GM19043 (cell line): ENCODE results near the gene KRI1.
A peak's percentile ranks its signal among the peaks of the same experiment; 100 is the strongest.

Experiments used
- ATAC-seq: cut with Tn5 transposase; IDR thresholded peaks from one replicate; pipeline ENCODE4 v1.9.1; 2021; ENCODE audit warnings: low read depth; ENCODE audit not compliant: unreplicated experiment

The KRI1 gene

GRCh38 chr19:10565567-10566407, at the start of gene KRI1:
Gene KRI1, minus strand, starts transcription at chr19:10566010. Its CDS starts 11 bp downstream, at chr19:10565999.
- ATAC-seq, result peak; percentile 22

DNA sequence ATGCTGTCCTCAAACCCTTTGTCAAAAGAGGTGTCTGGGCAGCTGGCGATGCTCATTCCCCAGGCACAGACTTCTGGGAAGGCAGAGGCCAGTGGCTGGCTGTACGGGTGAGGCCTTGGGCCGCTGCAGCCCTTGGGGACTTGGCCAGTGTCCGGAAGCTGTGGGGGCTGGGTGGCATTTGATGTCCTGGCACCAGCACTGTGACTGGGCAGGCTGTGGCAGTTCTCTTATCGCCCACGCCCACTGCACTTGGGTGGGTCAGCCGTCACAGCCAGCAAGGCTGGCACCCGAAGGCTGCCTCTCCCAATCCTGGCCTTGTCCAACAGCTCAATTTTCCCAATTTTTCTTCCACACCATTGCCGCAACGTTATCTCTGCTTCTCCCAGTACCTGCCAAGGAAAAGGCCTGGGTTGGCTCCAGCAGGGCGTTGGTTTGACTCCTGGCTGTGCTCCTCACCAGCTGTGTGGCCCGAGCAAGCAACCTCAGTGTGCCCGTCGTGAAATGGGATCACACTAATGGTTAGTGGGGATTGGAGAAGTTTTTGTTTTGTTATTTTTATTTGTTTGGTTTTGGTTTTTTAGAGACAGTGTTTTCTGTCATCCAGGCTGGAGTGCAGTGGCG, 46.8 kb upstream of the KRI1 start:
- no peak for ATAC-seq

DNA sequence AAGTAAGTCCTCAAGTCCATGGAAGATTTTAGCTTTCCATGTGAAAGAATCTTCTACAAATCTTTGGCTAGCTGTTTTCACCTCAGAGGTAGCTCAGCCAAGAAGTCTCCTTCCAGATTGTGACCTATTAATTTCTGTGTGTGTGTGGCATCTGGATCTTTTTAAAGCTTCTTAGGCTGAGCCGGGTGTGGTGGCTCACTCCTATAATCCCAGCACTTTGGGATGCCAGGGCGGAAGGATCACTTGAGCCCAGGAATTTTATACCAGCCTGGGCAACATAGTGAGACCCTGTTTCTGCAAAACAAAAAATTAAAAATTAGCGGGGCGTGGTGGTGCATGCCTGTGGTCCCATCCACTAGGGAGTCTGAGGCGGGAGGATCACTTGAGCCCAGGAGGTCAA, 46.1 kb upstream of the KRI1 start:
- no peak for ATAC-seq

DNA sequence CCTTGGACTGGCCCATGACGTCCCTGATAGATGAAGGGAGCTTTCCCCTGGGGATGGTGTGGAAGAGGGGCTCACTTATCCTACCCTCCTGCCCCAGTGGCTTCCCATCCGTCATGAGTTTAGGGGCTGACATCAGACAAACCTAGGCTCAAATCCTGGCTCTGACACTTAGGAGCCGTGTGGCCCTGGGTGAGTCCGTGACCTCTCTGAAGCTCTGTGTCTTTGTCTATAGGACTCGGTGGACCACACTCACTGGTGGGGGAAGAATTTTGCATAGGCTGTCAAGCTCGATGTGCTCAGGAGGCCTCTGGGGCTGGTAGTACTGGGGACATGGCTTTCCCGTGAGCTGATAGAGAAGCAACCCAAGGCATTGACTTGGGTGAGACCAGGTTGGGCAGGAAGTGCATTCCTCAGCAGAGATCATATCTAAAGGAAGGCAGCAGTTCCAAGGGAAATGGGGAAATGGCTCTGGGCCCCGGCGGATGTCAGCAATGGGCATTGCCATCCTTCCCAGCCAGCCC, 38.7 kb upstream of the KRI1 start:
- no peak for ATAC-seq

- no peak for ATAC-seq
Measured at GRCh38 chr19:10603873-10604459, 38.2 kb upstream of the KRI1 start.

GRCh38 chr19:10603084-10603872, 37.5 kb upstream of the KRI1 start:
- ATAC-seq, result no peak

GRCh38 chr19:10602330-10603083, 36.7 kb upstream of the KRI1 start:
- no peak for ATAC-seq

GRCh38 chr19:10601999-10602329, 36.2 kb upstream of the KRI1 start:
- ATAC-seq, result no peak

DNA sequence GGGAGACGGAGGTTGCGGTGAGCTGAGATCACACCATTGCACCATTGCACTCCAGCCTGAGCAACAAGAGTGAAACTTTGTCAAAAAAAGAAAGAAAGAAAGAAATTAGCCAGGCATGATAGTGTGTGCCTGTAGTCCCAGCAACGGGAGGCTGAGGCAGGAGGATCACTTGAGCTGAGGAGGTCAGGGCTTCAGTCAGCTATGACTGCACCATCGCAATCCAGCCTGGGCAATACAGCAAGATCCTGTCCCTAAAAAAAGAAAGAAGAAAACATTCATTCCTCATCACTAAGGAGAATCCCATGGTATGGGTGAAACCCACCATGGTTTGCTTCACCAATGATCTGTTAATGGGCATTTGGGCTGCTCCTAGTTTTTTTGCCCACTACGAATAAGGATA, 34.3 kb upstream of the KRI1 start:
- ATAC-seq, result no peak

GRCh38 chr19:10593820-10594637, 28.2 kb upstream of the KRI1 start:
- ATAC-seq, result no peak

DNA sequence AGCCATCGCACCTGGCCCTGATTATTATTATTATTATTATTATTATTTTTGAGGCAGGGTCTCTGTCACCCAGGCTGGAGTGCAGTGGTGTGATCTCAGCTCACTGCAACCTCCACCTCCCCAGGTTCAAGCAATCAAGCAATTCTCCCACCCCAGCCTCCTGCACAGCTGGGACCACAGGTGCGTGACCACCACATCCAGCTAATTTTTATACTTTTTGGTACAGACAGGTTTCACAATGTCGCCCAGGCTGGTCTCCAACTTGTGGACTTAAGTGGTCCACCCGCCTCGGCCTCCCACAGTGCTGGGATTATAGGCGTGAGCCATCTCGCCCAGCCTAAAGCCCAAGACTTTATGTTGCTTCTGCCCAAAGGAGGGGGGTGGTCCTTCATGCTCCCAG, 27.3 kb upstream of the KRI1 start:
- no peak for ATAC-seq

DNA sequence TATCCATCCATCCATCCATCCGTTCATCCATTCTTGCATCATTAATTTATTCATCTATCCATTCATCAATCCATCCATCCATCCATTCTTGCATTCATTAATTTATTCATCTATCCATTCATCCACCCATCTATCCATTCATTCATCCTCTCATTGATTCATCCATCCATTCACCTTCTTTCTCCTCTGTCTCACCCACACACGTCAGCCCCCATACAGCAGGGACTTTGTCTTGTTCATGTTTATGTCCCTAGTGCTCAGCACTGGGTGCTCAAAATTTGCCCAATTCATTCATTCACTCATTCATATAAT, 22.0 kb upstream of the KRI1 start:
- ATAC-seq, result no peak

DNA sequence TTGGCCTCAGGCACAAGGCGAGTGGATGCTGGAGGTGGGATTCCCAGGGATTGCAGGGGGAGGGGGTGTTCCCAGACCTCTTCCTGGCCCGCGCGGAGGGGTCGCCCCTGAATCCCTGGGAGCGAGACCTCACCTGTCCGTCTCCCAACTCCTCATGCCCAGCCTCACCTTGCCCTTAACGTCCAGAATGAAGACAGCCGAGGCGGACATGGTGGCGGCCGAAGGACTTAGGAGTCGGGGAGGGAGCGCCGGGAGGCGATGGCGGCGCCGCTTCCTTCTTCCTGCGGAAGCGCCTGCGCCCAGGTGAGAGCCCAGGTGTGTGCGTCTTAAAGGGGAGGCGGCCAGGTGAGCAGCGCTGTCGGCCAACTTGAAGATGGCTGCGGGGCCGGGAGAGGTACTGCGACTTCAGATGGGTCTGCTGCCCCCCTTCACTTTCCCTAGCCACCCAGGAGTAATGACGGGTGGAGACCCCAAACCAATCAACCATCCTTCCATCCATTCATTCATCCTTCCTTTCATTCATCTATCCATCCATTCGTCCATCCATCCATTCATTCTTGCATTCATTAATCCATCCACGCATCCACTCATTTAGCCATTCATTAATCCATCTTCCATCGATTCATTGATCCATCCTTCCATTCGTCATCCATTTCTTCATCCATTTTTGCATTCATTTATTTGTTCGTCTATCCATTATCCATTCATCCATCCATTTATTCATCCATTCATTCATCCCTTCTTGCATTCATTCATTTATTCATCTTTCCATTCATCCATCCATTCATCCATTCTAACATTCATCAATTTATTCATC, 21.4 kb upstream of the KRI1 start, which contains the start of gene AP1M2:
AP1M2 (minus strand) TSS at position 291 of the 817 bp plus-strand sequence; CDS start at position 210, 81 bp downstream.
- ATAC-seq, result no peak

DNA sequence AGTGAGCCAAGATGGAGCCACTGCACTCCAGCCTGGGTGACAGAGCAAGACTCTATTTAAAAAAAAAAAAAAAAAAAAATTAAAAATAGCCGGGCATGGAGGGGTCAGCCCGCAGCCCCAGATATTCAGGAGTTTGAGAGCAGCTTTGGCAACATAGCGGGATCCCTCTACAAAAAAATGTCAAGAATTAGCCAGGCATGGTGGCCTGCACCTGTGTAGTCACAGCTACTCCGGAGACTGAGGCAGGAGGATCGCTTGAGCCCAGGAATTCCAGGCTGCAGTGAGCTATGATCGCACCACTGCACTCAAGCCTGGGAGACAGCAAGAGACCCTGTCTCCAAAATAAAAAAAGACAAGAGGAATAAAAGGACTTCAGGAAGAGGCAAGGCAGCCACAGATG, 20.6 kb upstream of the KRI1 start:
- no peak for ATAC-seq

- no peak for ATAC-seq
Measured at GRCh38 chr19:10583036-10583776, 17.4 kb upstream of the KRI1 start.

- no peak for ATAC-seq
Measured at GRCh38 chr19:10582091-10582490, 16.3 kb upstream of the KRI1 start.

DNA sequence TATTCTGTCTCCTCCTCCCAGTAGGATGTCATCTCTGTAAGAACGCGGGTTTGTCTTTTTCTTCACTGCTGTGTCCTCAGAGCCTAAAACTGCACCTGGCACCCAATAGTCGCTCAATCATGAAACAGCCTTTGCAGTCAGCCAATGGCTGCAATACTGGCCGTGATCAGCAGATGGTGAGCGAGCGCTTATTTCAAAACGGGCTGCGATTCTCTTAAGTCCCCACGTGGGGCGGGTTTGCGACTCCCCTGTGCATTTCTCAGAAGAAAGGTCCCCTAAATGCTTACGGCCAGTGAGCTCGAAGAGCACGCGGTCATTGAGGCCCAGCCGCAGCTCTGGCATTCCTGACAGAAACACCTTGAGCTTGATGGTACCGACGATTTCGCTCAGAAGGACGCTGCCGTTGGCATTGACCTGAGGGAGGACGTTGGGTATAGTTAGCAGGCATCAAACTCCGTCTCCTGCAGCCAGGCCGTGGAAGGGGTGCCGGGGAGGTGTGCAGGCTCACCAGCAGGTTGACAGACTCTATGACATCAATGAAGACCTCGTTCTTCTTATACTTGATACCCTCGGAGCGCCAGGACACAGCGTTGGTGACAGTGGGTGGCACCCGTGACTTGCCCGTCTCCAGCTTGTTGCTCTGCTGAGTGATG, 15.3 kb upstream of the KRI1 start:
- no peak for ATAC-seq
